H1 (cell line): ENCODE measurements around the gene MYORG. TPM values are rescaled to one million over a fixed set of nuclear protein-coding genes. Genes with fewer than 3 reads are reported as not detected.
A peak's percentile ranks its signal among the peaks of the same experiment; 100 is the strongest.

Experiments
- CTCF ChIA-PET: fragments of 300-600 bp; sonication (Branson Sonifier 250); formaldehyde crosslinking; loops from one replicate; lab custom pipeline; 2021; ENCODE audit not compliant: partially characterized antibody; lab: Charles Lee
- POLR2A ChIA-PET: fragments of 300-600 bp; sonication (Branson Sonifier 250); formaldehyde crosslinking; loops from one replicate; lab custom pipeline; 2021; ENCODE audit warnings: inconsistent platforms; ENCODE audit not compliant: partially characterized antibody; lab: Charles Lee
- DNase-seq, 2 experiments: peaks; one replicate each; pipeline versions ENCODE4 v3.0.0 to v3.0.0-alpha.2; 2010 to 2022; ENCODE audit warnings: low spot score in 2 of 2, low read depth in 1 of 2, mixed read lengths in 1 of 2
- FAIRE-seq: peaks from 2 replicates; lab custom pipeline; 2011; peaks lifted over from hg19 to GRCh38; lab: Jason Lieb, UNC
- H2AFZ ChIP-seq: 2 replicates; pipeline ENCODE4 v1.8.1; 2012; ENCODE audit warnings: low read length, inconsistent platforms
- H2AK5ac ChIP-seq: 2 replicates; pipeline ENCODE4 v1.6.1; 2013; ENCODE audit warnings: low read depth, low read length
- H2BK120ac ChIP-seq: replicated peaks from 2 replicates; pipeline ENCODE3; 2013; ENCODE audit warnings: low read depth, low read length, inconsistent platforms
- H2BK12ac ChIP-seq: 2 replicates; pipeline ENCODE4 v1.6.1; 2013; ENCODE audit warnings: low read depth, low read length
- H2BK15ac ChIP-seq: 2 replicates; pipeline ENCODE4 v1.6.1; 2013; ENCODE audit warnings: low read length
- H2BK20ac ChIP-seq: 2 replicates; pipeline ENCODE4 v1.6.1; 2013; ENCODE audit warnings: low read length
- H2BK5ac ChIP-seq: 2 replicates; pipeline ENCODE4 v1.6.1; 2013; ENCODE audit warnings: low read depth, low read length
- H3K14ac ChIP-seq: 2 replicates; pipeline ENCODE4 v1.6.1; 2013; ENCODE audit warnings: inconsistent platforms; ENCODE audit not compliant: insufficient read length
- H3K18ac ChIP-seq: 2 replicates; pipeline ENCODE4 v1.6.1; 2013; ENCODE audit warnings: low read length; ENCODE audit errors: extremely low read depth
- H3K23ac ChIP-seq: 2 replicates; pipeline ENCODE4 v1.6.1; 2013; ENCODE audit warnings: inconsistent platforms; ENCODE audit not compliant: insufficient read length
- H3K23me2 ChIP-seq: 2 replicates; pipeline ENCODE4 v1.6.1; 2013; ENCODE audit warnings: low read depth, low read length
- H3K27ac ChIP-seq: 2 replicates; pipeline ENCODE4 v1.6.1; 2011; ENCODE audit warnings: low read depth, low read length, inconsistent platforms
- H3K27me3 ChIP-seq, 4 experiments: replicated peaks in 1 of 4; 1 replicate in 1 of 4; 2 replicates in 3 of 4; pipeline versions ENCODE4 v1.6.1 to v1.8.1; 2011 to 2013; ENCODE audit warnings: low read length in 3 of 4, mild to moderate bottlenecking in 3 of 4, inconsistent platforms in 2 of 4, mixed read lengths in 2 of 4, moderate library complexity in 1 of 4; ENCODE audit not compliant: control insufficient read depth in 3 of 4, insufficient read depth in 3 of 4; ENCODE audit errors: extremely low read depth in 1 of 4
- H3K36me3 ChIP-seq, 4 experiments: 2 replicates each; pipeline versions ENCODE4 v1.6.1 to v1.8.1; 2011 to 2013; ENCODE audit warnings: mild to moderate bottlenecking in 4 of 4, low read length in 3 of 4, moderate library complexity in 2 of 4, control low read depth in 1 of 4, inconsistent platforms in 1 of 4; ENCODE audit not compliant: insufficient read depth in 4 of 4, control insufficient read depth in 2 of 4
- H3K4ac ChIP-seq: replicated peaks from 2 replicates; pipeline ENCODE3; 2013; ENCODE audit warnings: low read length, low read depth, mixed read lengths, inconsistent platforms; ENCODE audit not compliant: insufficient read length
- H3K4me1 ChIP-seq, 4 experiments: replicated peaks in 1 of 4; 1 replicate in 1 of 4; 2 replicates in 3 of 4; pipeline versions ENCODE4 v1.6.1 to v1.8.1; 2011 to 2013; ENCODE audit warnings: low read length in 3 of 4, inconsistent platforms in 2 of 4, mixed read lengths in 1 of 4; ENCODE audit not compliant: insufficient read depth in 4 of 4, control insufficient read depth in 3 of 4
- H3K4me2 ChIP-seq, 2 experiments: 2 replicates each; pipeline versions ENCODE4 v1.6.1 to v1.8.1; 2011 to 2013; ENCODE audit warnings: low read depth in 2 of 2, low read length in 2 of 2, control low read depth in 1 of 2, inconsistent platforms in 1 of 2, mild to moderate bottlenecking in 1 of 2; ENCODE audit not compliant: insufficient read depth in 1 of 2
- H3K4me3 ChIP-seq, 4 experiments: fragments of 200-600, 300-600 bp in 1 of 4; sonication (generic), shearing (Covaris generic), sonication (Bioruptor Twin) in 1 of 4; 2 replicates each; pipeline versions ENCODE4 v1.5.1 to v1.8.1; 2011 to 2016; ENCODE audit warnings: low read length in 4 of 4, low read depth in 3 of 4, control low read depth in 2 of 4, inconsistent platforms in 2 of 4, mild to moderate bottlenecking in 2 of 4, mixed read lengths in 1 of 4, moderate library complexity in 1 of 4; ENCODE audit not compliant: insufficient read depth in 2 of 4; ENCODE audit errors: extremely low read depth in 1 of 4
- H3K56ac ChIP-seq: replicated peaks from 2 replicates; pipeline ENCODE3; 2013; ENCODE audit warnings: low read depth, mild to moderate bottlenecking, mixed read lengths, low read length, inconsistent platforms; ENCODE audit not compliant: insufficient read length
- H3K79me1 ChIP-seq: 2 replicates; pipeline ENCODE4 v1.6.1; 2013; ENCODE audit warnings: low read depth, low read length, control low read depth
- H3K79me2 ChIP-seq, 2 experiments: 2 replicates each; pipeline versions ENCODE4 v1.6.1 to v1.8.1; 2012 to 2013; ENCODE audit warnings: low read length in 2 of 2, mild to moderate bottlenecking in 2 of 2, inconsistent platforms in 1 of 2; ENCODE audit not compliant: insufficient read depth in 2 of 2, control insufficient read depth in 1 of 2
- H3K9ac ChIP-seq, 4 experiments: replicated peaks in 1 of 4; 1 replicate in 1 of 4; 2 replicates in 3 of 4; pipeline versions ENCODE4 v1.6.1 to v1.8.1; 2011 to 2013; ENCODE audit warnings: low read depth in 3 of 4, low read length in 3 of 4, control low read depth in 2 of 4, mild to moderate bottlenecking in 2 of 4, moderate library complexity in 2 of 4, inconsistent platforms in 1 of 4; ENCODE audit errors: extremely low read depth in 1 of 4
- H3K9me3 ChIP-seq, 2 experiments: 2 replicates each; pipeline versions ENCODE4 v1.6.1 to v1.8.1; 2012 to 2013; ENCODE audit warnings: mild to moderate bottlenecking in 2 of 2, moderate library complexity in 2 of 2, control low read depth in 1 of 2, inconsistent platforms in 1 of 2, low read depth in 1 of 2, low read length in 1 of 2, mixed read lengths in 1 of 2; ENCODE audit not compliant: insufficient read depth in 2 of 2
- H4K20me1 ChIP-seq, 2 experiments: replicated peaks in 1 of 2; 2 replicates each; pipeline versions ENCODE3 to v1.8.1; 2011 to 2013; ENCODE audit warnings: inconsistent platforms in 2 of 2, low read length in 2 of 2, mild to moderate bottlenecking in 1 of 2; ENCODE audit not compliant: insufficient read depth in 2 of 2, control insufficient read depth in 1 of 2
- H4K5ac ChIP-seq: 2 replicates; pipeline ENCODE4 v1.6.1; 2013; ENCODE audit warnings: low read length, low read depth, mixed read lengths, inconsistent platforms; ENCODE audit not compliant: insufficient read length
- H4K8ac ChIP-seq: 2 replicates; pipeline ENCODE4 v1.8.0; 2013; ENCODE audit warnings: mild to moderate bottlenecking, moderate library complexity, low read length, inconsistent platforms; ENCODE audit not compliant: insufficient read depth; ENCODE audit errors: extremely low read depth
- H4K91ac ChIP-seq: replicated peaks from 2 replicates; pipeline ENCODE3; 2013; ENCODE audit warnings: low read length, mixed read lengths, inconsistent platforms; ENCODE audit not compliant: insufficient read length
- CBX5 ChIP-seq: fragments of 300-800, 300-1000 bp; sonication (generic); IDR thresholded peaks from 2 replicates; pipeline ENCODE4 v1.7.1; 2016; ENCODE audit warnings: antibody characterized with exemption, low read length, low read depth
- CBX8 ChIP-seq: fragments of 300-800, 300-1000 bp; sonication (generic); IDR thresholded peaks from 2 replicates; pipeline ENCODE4 v1.7.1; 2016; ENCODE audit warnings: low read depth, low read length, borderline replicate concordance
- EZH2 ChIP-seq: fragments of 200-600 bp; sonication (generic); IDR thresholded peaks from 2 replicates; pipeline ENCODE4 v1.7.1; 2012; ENCODE audit warnings: low read depth, mild to moderate bottlenecking, moderate library complexity, low read length, inconsistent platforms; ENCODE audit not compliant: severe bottlenecking
- GABPA ChIP-seq: IDR thresholded peaks from 2 replicates; pipeline ENCODE4 v1.6.1; 2011; ENCODE audit warnings: mild to moderate bottlenecking, low read length, moderate library complexity, borderline replicate concordance; ENCODE audit not compliant: insufficient read depth
- KDM1A ChIP-seq: fragments of 200-600, 300-600 bp; sonication (generic); IDR thresholded peaks from 2 replicates; pipeline ENCODE4 v1.7.1; 2016; ENCODE audit warnings: mild to moderate bottlenecking, low read length, borderline replicate concordance
- KDM5A ChIP-seq: fragments of 200-600 bp; IDR thresholded peaks from 2 replicates; pipeline ENCODE4 v1.7.1; 2012; ENCODE audit warnings: mild to moderate bottlenecking, low read length, inconsistent platforms, mixed read lengths
- WGBS, 2 experiments: shearing (Covaris generic) in 1 of 2; methylation state at CpG; one replicate each; pipeline versions ENCODE4 v1.1.6 to v1.1.7; 2013 to 2015; ENCODE audit warnings: low lambda C conversion rate in 2 of 2, mixed read lengths in 2 of 2, inconsistent platforms in 1 of 2, low coverage in 1 of 2, missing lambda C conversion rate in 1 of 2; ENCODE audit not compliant: insufficient replicate concordance in 2 of 2, insufficient coverage in 1 of 2, insufficient read length in 1 of 2; ENCODE audit errors: extremely low coverage in 1 of 2, missing lambda C conversion rate in 1 of 2; 5-methylcytosine and 5-hydroxymethylcytosine counted together
- polyA plus RNA-seq, 7 experiments: library from polyadenylated mRNA; depleted of rRNA in 3 of 7; stranded (reverse) in 5 of 7; unstranded in 2 of 7; fragments of >200 nt in 5 of 7; fragments of 200-250 nt in 2 of 7; gene quantifications; 1 replicate in 5 of 7; 2 replicates in 1 of 7; 4 replicates in 1 of 7; pipeline versions ENCODE4 v1.2.1 to v1.2.3, GENCODE V29; 2011 to 2013; ENCODE audit warnings: missing spikeins in 2 of 7, mixed read lengths in 2 of 7
- total RNA-seq: library from RNA; stranded (reverse); fragmentation: NEBNext Ultra II Directional; extraction: Animal tissue kit (Norgen Biotek cat#: 25700); gene quantifications from 2 replicates; pipeline ENCODE4 v1.2.1, GENCODE V29; 2021

The MYORG gene
- total and polyA plus RNA-seq, 2 of the 8 experiments (the other 6 are each of a cell fraction or from before 2014, with no cell fraction given): 1.2 to 5.9 TPM

DNA sequence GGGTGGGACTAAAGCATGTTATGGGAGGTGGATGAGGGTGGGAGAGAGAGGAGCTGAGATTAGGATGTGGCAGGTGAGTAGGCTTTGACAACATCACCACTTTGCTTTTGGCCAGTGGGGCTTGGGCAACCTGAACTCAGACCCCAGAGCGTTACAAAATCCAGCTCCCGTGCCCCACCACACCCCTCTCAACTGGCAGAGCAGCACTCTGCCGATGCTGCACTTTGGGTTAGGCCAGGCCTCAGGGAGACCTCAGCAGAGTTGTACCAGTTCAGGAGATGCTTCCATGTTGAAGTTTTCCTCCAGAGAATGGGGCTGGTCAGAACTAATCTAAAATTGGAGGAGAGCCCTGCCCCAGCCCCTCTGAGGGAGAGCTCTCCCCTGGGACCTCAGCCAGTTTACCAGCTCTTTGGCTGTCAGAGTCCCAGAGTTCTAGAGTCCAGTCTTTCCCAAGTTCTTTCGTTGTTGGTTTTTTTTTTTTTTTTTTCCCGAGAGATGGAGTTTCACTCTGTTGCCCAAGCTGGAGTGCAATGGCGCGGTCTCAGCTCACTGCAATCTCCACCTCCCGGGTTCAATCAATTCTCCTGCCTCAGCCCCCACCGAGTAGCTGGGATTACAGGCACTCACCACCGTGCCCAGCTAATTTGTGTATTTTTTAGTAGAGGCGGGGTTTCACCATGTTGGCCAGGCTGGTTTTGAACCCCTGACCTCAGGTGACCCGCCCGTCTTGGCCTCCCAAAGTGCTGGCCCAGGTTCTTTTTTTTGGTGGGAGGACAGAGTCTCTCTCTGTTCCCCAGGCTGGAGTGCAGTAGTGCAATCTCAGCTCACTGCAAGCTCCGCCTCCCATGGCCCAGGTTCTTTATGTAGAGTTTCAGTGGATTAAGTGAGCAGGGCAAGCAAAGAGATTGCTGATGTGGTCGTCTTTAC lies 29.6 kb downstream of the MYORG start:
- no peak for TF ChIP-seq CBX8
- no peak for TF ChIP-seq GABPA
- no peak for TF ChIP-seq KDM1A
- TF ChIP-seq EZH2: no peak
- TF ChIP-seq KDM5A: no peak
- TF ChIP-seq CBX5: no peak
- H3K23me2 ChIP-seq: no peaks in the 10 kb centered on the region
- no peak overlapping the region for H2BK5ac ChIP-seq
- H3K4me2 ChIP-seq: no peak overlapping the region
- H2BK15ac ChIP-seq: peak overlapping the region; percentile 61; the same call in 1 of the 2 replicates
- no peak overlapping the region for H3K56ac ChIP-seq
- no peak overlapping the region for H2AFZ ChIP-seq
- no peak overlapping the region for H3K18ac ChIP-seq
- 88% methylated on average over 11 of the region's 15 CpGs; no CpG with 5 or more reads in 1 of the 2 experiments for WGBS, 2 experiments
- no peaks in the 10 kb centered on the region for H4K20me1 ChIP-seq
- H3K27me3 ChIP-seq: no peaks in the 10 kb centered on the region
- H3K27ac ChIP-seq: no peak overlapping the region
- H3K36me3 ChIP-seq: peaks cover 0 to 3% (median 0%) of the 10 kb centered on the region in 4 experiments; a peak in 2 of 8 replicates
- ChIA-PET POLR2A (interaction anchor here (0.7 to 2.4 kb wide), 4 partner anchors 9 to 29 kb away, joined by 3 to 11 read pairs (median 4); partner anchors contain the start of gene MYORG), CTCF (interaction anchor here (0.6 to 7.8 kb wide), 9 partner anchors 8 to 95 kb away, joined by 3 to 56 read pairs (median 4); partner anchors contain the start of gene MYORG)
- H2BK120ac ChIP-seq: no peak overlapping the region
- DNase-seq (no peak), FAIRE-seq (no peak)
- H4K5ac ChIP-seq: no peak overlapping the region
- H3K9ac ChIP-seq: no peak overlapping the region
- H4K91ac ChIP-seq: no peak overlapping the region
- no peak overlapping the region for H2BK12ac ChIP-seq
- H3K9me3 ChIP-seq: no peaks in the 10 kb centered on the region
- no peak overlapping the region for H4K8ac ChIP-seq
- no peaks in the 10 kb centered on the region for H3K79me2 ChIP-seq
- no peak overlapping the region for H3K4me3 ChIP-seq
- no peak overlapping the region for H3K23ac ChIP-seq
- no peak overlapping the region for H2BK20ac ChIP-seq
- H3K4ac ChIP-seq: no peak overlapping the region
- no peak overlapping the region for H3K14ac ChIP-seq
- no peak overlapping the region for H2AK5ac ChIP-seq
- no peaks in the 10 kb centered on the region for H3K4me1 ChIP-seq
- H3K79me1 ChIP-seq: no peaks in the 10 kb centered on the region
